ENCODE measurements around the gene PPP4R4.
"Not testable (repeated sequence)": the region's sequence is repeated elsewhere in the genome, so short reads cannot be mapped to it uniquely, and the experiment has no call there.

Gene PPP4R4

GRCh38 chr14:94282991-94283723, 109.0 kb downstream of the PPP4R4 start:
- DNase-seq, result no peak

DNA sequence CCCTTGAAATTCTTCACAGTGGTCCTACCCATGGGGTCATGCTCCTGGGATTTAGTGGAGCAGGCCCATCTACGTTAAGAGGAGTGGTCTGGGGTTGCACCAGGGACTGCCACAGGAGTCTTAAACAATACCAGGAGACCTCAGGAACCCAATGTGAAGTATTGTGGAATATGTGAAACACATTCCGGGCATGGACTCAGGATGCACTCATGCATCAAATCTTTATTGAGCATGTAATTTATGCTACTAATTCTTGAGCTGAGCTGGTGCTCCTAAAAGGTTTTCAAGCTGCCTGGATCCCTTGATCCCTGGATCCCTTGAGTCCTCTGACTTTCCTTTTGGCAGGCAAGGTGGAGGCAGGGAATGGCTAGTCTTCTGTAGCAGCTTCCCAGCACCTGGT, 110.1 kb downstream of the PPP4R4 start:
- DNase-seq, result no peak

GRCh38 chr14:94285158-94285557, 111.0 kb downstream of the PPP4R4 start:
- DNase-seq, result no peak

DNA sequence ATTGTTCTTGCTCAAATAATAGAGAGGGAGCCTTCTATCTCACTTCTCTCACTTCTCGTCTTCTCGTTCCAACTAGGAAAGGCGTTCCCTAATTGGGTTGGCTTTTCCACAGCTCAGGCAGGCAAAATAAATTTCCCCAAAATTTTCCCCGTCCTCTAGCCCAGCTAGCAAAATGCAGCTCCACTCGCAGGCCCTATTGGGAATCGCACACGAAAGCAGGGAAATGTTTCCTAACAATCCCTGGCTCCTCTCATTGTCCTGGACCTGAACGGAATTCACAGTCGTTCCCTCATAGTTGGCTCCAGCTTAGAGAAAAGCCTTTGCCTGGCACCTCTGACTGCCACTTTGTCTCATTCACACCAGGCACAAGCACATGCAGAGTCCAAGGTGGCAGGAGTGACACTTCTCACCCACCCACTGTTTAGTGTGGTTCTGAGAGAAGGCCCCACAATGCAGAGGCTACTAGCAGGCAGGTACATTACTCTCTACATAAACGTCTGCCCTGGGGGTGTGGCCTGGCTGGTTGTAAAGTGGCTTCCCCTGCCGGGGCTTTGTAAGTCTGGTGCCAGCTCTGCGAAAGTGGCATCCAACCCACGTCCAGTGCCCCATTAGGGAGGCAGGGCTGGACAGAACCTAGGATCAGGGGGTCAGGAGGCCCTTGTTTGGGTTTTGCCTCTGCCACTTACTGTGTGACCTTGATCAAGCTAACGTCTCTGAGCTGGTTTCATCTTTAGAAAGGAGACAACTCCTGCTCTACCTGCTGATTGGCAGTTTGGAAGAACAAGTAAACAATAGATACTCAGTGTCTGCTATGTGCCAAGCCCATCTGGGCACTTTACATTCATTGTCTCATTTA, 114.7 kb downstream of the PPP4R4 start:
- no peak for DNase-seq

DNA sequence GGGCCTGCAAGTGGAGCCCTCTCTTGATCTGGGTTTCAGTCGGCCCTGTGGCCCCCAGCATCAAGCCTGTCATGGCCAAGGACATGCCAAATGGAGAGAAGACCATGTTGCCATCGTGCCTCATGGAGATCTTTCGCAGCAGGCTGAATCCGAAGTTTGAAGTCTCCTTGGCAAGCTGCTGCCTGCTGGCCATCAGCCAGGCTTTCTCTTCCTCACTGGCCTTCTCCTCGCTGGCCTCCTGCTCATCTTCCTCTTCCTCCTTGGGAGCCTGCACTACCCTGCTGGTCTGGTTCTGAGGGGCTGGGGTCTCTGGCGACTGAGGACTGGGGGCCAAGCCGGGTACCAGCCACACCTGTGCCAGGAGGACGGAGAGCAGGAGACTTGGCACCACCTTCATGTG, 116.1 kb downstream of the PPP4R4 start:
- no peak for DNase-seq

DNA sequence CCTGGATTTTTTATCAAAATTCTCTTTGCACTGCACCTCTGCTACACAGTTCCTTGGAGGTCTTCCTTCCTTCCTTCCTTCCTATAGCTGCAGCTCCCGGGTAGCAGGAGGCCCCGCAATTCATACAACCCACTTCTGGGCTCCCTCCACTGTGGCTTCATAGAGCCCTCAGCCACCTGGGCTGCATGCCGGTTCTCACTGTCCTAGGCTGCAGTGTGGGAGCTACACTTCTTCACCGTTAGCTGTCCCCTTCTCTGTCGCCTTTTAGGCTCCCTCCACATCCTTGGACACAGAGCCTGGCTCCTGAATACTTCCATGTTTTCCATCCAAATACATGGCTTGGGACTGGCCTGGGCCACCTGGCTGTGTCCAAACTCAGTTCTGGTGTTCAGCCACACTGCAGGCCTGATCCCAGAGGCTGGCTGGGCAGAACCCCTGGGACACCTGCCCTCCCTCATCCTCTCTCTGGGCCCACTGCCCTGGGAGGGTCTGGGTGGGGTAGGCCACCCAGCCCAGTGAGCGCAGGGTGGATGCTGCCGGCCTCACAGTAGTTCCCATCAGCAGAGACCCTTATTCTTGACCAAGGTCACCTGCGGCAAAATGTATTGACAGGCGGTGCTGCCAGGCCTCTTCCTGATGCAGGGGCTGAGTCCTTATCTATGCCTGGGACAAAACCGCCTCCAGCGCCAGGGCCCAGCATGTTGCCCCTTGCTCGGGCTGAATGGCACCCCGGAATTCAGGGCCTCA, 117.2 kb downstream of the PPP4R4 start:
- DNase-seq, result no peak

DNA sequence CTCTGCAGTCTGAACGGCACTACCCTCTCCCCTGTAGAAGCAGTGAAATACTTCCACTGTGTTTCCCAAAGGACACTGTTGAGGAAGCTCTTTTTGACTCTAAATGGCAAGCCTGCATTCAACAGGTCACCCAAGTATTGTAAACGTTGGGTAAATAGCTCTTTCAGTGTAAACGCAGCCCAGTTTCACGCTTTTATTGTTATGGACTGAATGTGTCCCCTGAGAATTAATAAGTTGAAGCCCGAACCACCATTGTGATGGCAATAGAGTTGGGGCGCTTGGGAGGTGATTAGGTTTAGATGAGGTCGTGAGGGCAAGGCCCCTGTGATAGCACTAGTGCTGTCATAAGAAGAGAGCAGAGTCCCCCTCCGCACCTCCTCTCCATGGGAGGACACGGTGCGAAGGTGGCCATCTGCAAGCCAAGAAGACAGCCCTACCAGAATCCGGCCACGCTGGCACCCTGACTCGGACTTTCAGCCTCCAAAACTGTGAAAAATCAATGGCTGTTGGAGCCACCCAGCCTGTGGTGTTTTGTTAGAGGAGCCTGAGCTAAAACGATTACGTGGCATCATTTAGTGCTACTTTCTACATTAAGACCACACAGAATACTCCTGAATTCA, 117.9 kb downstream of the PPP4R4 start:
- DNase-seq, result no peak

DNA sequence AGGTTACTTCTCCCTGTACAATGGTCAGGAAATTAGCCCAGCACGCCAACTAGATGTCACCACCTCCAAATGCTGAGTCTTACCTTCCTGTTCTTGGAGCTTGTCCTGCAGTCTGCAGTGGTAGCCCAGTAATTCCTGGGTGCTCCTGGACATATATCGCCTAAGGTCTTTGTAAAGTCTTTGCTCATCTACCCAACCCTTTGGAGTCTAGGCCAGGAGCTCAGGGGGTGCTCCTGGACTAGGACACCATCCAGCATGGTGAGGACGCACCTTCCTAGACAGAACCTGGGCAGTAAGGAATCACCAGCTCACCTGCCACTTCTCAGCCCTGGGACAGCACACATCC, 118.4 kb downstream of the PPP4R4 start:
- no peak for DNase-seq

GRCh38 chr14:94292872-94293577, 118.9 kb downstream of the PPP4R4 start, which contains the start of gene SERPINA10:
Gene SERPINA10, minus strand, starts transcription at chr14:94293268. Its CDS starts 2,675 bp downstream, at chr14:94290593.
- no peak for DNase-seq

DNA sequence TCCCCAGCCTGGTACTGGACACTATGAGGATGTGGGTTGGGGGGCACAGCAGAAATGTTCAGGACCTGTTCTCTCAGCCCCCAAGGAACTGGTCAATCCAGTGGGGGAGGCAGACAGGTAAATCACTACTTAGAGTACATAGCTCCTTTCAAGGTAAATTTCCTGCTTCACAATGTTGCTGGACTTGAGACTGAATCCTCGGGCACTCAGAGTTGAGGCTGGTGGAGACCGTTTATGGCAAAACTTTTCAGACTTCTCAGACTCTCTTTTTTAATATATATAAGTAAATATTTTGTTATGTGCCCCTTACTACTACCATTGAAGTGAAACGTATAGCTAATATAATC, 119.4 kb downstream of the PPP4R4 start:
- DNase-seq, result no peak

DNA sequence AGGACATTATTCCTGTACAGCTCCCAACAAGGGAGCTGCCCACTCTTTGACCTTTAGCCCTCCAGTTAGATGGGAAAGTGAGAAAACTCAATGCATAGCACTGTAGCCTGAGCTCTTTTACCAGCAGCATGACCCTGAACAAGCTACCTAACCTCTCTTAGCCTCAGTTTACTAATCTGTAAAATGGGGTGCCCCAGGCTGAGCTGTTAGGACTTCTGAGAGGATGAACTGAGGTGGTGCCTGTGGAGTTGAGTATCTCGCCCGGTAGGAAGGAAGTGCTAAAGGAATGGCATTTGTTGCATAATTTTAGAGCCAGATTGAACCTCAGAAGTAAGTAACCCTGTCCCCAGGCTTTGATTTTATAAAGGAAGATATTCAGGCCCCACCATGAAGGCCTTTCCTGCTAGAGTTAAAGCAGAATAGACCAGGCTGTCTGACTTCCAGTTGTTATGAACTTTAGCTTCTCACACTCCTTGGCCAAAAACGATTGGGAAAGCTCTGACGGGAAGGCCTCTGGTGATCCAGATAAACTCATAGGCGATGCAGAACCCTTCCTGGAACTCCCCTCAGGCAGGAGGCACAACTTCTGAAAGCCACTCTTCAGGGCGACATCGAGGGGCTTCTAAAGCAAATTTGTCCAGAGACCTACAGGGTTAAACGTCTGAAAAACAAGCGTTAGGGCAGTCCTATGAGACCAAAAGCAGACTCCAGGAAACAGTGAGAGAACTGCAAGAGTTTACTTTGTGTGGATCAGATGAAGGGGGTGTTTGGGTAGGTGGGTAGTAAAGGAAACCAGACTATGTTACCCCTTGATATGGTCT, 121.4 kb downstream of the PPP4R4 start:
- DNase-seq, result no peak

DNA sequence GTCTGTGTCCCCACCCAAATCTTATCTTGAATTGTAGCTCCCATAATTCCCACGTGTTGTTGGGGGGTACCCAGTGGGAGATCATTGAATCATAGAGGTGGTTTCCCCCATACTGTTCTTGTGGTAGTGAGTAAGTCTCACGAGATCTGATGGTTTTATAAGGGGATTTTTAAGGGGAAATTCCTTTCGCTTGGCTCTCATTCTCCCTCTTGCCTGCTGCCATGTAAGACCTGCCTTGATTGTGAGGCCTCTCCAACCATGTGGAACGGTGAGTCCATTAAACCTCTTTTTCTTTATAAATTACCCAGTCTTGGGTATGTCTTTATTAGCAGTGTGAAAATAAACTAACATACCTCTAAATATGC, 122.0 kb downstream of the PPP4R4 start:
- not testable (repeated sequence) for DNase-seq

GRCh38 chr14:94298130-94298529, 124.0 kb downstream of the PPP4R4 start:
- no peak for DNase-seq

DNA sequence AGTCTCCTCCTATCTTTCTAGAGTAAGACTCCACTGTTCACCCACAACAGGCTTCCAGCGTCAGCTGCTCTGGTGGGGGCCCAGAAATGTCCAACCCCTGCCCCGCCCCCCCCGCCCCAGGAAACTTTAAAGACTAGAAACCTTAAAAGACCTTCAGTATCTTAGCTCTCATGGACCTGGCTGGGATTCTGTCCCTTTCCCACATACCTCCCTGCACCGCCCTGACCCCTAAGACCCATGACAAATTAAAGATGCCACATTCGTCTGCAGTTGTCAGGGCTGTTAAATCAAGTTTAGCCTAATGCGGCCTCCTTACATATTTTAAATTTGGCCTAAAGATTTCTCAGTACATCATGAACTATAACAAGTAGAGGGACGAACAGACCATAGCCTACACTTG, 129.0 kb downstream of the PPP4R4 start:
- DNase-seq, result no peak

DNA sequence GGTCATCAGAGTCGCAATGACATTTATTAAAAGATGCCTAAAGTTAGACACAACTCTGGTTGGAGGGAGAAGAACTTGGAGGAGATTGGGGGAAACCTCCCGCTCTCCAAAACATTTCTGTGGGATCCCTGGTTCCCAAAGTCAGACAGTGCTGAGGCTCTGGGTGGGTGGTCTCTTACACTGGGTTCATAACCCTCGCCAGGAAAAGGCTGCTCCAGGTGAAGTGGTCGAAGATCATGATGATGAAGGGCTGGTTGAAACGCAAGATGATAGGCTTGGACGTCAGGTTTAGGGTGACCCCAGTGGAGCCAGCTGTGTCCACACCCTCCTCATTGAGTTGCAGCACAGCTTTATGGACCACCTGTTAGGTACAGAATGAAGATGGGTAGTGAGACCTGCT, 130.1 kb downstream of the PPP4R4 start:
- DNase-seq, result no peak

DNA sequence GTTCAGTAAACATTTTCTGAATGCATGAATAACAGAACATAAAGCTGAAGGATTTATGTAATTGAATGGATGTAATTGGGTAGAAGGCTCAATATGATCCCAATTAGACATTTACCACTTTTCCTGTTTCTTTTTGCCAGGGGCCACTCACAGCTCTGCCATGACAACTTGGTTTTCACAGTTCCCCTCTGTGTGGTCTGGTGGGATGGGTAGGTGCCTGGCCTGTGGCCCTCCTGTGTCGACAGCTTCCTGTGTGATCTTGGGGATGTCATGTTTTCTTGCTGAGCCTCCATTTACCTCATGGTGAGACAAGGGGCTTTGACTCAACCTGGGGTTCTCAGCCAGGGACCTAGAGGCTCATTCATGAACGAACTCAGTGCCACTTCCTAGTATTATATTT, 131.5 kb downstream of the PPP4R4 start:
- no peak for DNase-seq

GRCh38 chr14:94306047-94306978, 132.2 kb downstream of the PPP4R4 start:
- DNase-seq, result no peak

GRCh38 chr14:94307410-94307992, 133.4 kb downstream of the PPP4R4 start:
- DNase-seq, result no peak

- no peak for DNase-seq
These were observed 135.6 kb downstream of the PPP4R4 start for GRCh38 chr14:94309721-94310120.

DNA sequence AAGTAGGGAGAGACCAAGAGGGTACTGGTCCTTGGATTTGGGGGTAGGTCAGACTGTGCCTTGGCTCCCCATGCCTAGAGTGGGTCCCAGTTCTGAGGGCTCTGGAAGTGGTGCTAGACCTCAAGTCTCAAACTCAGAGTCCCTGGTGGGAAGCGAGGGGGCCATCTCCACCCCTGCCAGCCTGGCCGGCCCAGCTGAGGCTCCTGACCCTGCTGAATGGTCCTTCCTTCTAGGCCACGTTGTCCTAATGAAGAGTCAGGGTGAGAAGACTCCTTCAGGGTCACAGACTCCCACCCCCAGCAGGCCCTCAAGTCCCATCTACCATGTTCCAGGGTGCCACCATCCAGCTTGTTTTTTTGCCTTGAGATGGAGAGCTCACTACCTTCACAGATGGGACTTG, 136.1 kb downstream of the PPP4R4 start:
- no peak for DNase-seq
